Mucosa of rectum (tissue), 2 donors: ENCODE measurements around the gene GRM1.

Experiments
- H3K27ac ChIP-seq, 2 donors: one replicate each; pipeline ENCODE4 v1.7.0; 2013; ENCODE audit warnings: inconsistent platforms in 2 of 2, low read depth in 2 of 2, low read length in 2 of 2
- H3K27me3 ChIP-seq, 2 donors: one replicate each; pipeline ENCODE4 v1.7.0; 2013; ENCODE audit warnings: low read length in 2 of 2; ENCODE audit not compliant: control insufficient read depth in 2 of 2, insufficient read depth in 2 of 2
- H3K36me3 ChIP-seq, 2 donors: one replicate each; pipeline ENCODE4 v1.7.0; 2013; ENCODE audit warnings: low read length in 2 of 2; ENCODE audit not compliant: control insufficient read depth in 2 of 2, insufficient read depth in 2 of 2
- H3K4me1 ChIP-seq, 2 donors: one replicate each; pipeline ENCODE4 v1.7.0; 2013; ENCODE audit warnings: low read length in 2 of 2, mild to moderate bottlenecking in 1 of 2; ENCODE audit not compliant: control insufficient read depth in 2 of 2, insufficient read depth in 2 of 2
- H3K4me3 ChIP-seq, 2 donors: one replicate each; pipeline ENCODE4 v1.7.0; 2013; ENCODE audit warnings: low read length in 2 of 2
- H3K9ac ChIP-seq, 2 donors: one replicate each; pipeline ENCODE4 v1.7.0; 2013; ENCODE audit warnings: low read length in 2 of 2, low read depth in 1 of 2, mild to moderate bottlenecking in 1 of 2
- H3K9me3 ChIP-seq, 2 donors: one replicate each; pipeline ENCODE4 v1.7.0; 2013; ENCODE audit warnings: low read length in 2 of 2; ENCODE audit not compliant: control insufficient read depth in 2 of 2
- donor health status: healthy.
- donor health status: Normal muscosa, but diverticular disease.

GRM1 gene

DNA sequence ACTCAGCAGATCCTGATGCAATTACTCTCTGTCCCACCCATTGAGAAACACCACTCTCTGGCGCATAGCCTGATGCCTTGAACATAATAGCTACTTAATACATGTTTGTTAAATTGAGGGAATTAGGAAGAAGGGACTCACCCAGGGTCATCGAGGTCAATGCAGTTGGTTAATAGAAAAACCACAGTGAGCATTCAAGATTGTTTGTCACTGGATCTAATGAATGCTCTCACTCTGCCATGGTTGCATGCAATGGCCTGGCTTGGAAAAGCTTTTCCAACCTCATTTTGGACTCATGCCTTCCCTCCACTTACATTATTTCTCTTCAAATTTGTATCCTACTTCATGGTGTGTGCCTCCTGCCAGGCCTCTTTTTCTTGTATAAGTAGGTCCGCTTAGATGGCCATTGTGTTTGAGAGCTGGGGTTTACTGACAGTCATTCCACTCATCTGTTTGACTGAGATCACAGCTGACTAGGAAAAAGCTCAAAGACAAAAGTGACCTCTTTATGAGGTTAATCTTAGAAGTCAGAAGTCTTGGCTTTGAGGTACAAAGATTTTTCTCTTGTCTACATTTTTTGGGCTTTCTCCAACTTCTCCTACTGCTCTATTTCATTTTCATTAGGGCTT, 360.0 kb downstream of the GRM1 start:
- H3K9ac ChIP-seq: no peak overlapping the region
- H3K4me1 ChIP-seq: no peaks in the 10 kb centered on the region
- H3K27me3 ChIP-seq: no peaks in the 10 kb centered on the region
- no peak overlapping the region for H3K27ac ChIP-seq
- no peak overlapping the region for H3K4me3 ChIP-seq
- no peaks in the 10 kb centered on the region for H3K9me3 ChIP-seq
- no peaks in the 10 kb centered on the region for H3K36me3 ChIP-seq

DNA sequence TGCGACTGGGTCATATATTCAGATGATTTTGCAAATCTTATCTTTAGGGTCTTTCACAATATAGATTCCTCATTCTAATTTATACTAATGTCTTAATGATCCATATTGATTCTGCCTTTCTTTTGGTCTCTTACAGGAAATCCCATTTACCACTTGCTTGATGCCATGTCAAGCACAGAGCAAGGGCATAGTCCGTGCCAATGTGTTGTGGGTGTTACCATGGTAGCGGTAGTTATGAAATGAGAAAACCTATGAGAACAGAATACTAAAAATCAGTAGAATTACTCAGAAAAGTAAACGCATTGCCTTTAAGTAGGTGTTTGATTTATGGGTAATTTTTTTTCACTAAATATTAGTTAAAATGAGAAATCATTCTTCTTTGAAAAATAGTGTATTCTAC, 360.9 kb downstream of the GRM1 start:
- H3K4me1 ChIP-seq: no peaks in the 10 kb centered on the region

DNA sequence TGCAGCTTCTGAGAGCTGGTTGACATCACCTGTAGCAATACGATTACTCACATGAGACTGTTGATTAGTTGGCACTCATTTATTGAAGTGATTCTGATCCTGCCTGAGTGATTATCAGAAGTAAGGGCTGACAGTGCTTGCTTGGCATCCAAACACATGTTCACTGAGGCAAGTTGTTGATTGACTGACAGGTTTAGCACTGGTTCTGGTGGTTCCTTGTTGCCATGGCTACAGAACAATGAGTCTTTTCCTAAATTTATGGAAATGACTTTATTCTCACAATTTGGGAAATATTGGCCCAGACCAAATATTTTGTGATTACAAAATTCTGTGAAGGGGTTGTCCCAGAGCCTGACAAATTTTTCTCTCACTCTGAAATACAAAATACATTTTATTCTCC, 368.8 kb downstream of the GRM1 start:
- Histone ChIP-seq H3K36me3 (no peaks in the 10 kb centered on the region), H3K9ac (no peak overlapping the region), H3K27me3 (no peaks in the 10 kb centered on the region), H3K4me1 (no peaks in the 10 kb centered on the region), H3K4me3 (no peak overlapping the region), H3K27ac (no peak overlapping the region), H3K9me3 (no peaks in the 10 kb centered on the region)

More for the DNA sequence above, 360.9 kb downstream of the GRM1 start:
- Histone ChIP-seq H3K9ac (no peak overlapping the region), H3K36me3 (no peaks in the 10 kb centered on the region), H3K27me3 (no peaks in the 10 kb centered on the region), H3K4me3 (no peak overlapping the region), H3K27ac (no peak overlapping the region), H3K9me3 (no peaks in the 10 kb centered on the region)

DNA sequence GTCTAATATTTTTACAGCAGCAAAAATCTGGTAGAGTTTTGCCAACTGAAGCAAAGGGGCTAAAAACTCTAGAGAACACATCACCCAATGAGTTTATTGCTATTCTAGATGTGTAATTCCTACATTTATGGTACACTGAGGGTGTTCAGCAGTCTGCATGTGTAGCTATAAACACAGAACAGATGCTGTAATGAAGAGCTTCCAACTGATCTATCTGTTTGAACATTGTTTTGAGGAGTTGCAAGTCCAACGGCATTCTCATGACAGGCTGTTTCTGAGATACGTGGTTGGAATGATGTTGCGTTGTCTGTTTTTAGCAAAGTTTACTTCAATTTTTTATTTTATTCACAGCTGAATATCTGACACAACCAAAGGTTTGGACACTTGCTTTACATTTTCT, 373.6 kb downstream of the GRM1 start:
- no peaks in the 10 kb centered on the region for H3K4me1 ChIP-seq
- no peak overlapping the region for H3K4me3 ChIP-seq
- no peak overlapping the region for H3K9ac ChIP-seq
- H3K9me3 ChIP-seq: no peaks in the 10 kb centered on the region
- H3K36me3 ChIP-seq: no peaks in the 10 kb centered on the region
- H3K27ac ChIP-seq: no peak overlapping the region
- no peaks in the 10 kb centered on the region for H3K27me3 ChIP-seq

DNA sequence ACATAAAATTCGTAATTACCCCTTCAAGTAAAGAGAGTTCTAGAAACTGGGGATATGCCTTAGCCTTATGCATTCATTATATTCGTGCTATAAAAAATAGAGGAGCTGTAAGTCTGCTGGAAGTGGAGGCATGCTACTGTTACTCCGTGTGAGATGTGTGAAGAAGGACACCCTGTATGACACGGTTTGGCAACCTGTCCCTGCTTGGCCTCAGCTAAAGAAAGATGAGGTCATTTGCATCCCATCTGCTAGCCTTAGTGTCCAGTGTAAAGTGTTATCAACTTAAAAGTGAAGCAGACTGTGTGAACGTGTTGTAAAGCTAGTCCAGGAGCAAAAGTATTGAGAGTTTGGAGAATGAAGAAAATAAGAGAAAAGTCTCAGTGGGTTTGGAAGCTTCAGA, 379.7 kb downstream of the GRM1 start:
- Histone ChIP-seq H3K27me3 (no peaks in the 10 kb centered on the region), H3K4me3 (no peak overlapping the region), H3K9me3 (no peaks in the 10 kb centered on the region), H3K36me3 (no peaks in the 10 kb centered on the region), H3K27ac (no peak overlapping the region), H3K4me1 (no peaks in the 10 kb centered on the region), H3K9ac (no peak overlapping the region)

DNA sequence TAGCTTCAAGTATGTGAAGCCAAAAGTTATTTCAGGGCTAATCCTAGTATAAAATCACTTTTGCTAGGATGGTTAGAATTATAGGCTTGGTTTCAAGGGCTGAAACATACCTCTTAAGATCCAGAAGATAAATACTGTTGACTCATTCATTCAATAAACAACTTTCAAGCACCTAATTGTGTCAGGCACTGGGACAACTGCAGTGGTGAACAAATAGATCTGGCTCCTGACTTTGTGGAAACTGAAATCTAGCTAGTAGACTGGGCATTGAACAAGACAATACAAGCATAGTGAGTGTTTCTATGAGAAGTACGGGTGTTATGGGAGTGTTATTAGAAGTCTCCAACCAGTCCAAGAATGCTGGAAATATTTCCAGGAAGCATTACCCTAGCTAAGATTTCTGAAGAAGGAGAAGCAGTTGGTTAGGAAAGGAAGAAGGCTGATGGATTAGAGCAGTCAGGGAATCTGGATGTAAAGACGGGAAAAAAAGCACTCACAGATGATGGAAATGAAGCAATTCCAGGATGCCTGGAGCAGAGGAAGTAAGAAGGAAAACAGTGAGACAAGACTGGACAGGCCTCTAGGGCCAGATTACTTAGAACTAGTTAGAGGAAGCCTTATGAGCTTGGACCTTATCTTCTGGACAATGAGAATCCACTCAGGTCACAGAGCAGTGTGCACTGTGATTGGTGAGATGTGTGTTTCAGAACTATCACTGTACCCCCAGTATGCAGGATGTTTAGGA, 382.2 kb downstream of the GRM1 start:
- no peak overlapping the region for H3K4me3 ChIP-seq

DNA sequence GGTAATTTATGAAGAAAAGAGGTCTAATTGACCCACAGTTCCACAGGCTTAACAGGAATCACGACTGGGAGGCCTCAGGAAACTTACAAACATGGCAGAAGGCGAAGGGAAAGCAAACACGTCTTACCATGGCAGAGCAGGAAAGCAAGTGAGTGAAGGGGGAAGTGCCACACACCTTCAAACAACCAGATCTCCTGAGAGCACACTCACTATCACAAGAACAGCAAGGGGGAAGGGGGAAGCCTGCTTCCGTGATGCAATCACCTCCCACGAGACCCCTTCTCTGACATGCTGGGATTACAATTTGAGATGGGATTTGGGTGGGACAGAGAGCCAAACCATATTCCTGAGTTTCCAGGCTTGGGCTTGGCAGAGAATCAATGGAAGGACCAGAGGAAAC, 390.7 kb downstream of the GRM1 start:
- H3K36me3 ChIP-seq: no peaks in the 10 kb centered on the region
- H3K4me1 ChIP-seq: no peaks in the 10 kb centered on the region
- H3K27me3 ChIP-seq: no peaks in the 10 kb centered on the region
- H3K4me3 ChIP-seq: no peak overlapping the region
- no peak overlapping the region for H3K27ac ChIP-seq
- H3K9me3 ChIP-seq: no peaks in the 10 kb centered on the region
- no peak overlapping the region for H3K9ac ChIP-seq

More for the DNA sequence above, 382.2 kb downstream of the GRM1 start:
- Histone ChIP-seq H3K4me1 (no peaks in the 10 kb centered on the region), H3K9me3 (no peaks in the 10 kb centered on the region), H3K27ac (no peak overlapping the region), H3K27me3 (no peaks in the 10 kb centered on the region), H3K9ac (no peak overlapping the region), H3K36me3 (no peaks in the 10 kb centered on the region)

DNA sequence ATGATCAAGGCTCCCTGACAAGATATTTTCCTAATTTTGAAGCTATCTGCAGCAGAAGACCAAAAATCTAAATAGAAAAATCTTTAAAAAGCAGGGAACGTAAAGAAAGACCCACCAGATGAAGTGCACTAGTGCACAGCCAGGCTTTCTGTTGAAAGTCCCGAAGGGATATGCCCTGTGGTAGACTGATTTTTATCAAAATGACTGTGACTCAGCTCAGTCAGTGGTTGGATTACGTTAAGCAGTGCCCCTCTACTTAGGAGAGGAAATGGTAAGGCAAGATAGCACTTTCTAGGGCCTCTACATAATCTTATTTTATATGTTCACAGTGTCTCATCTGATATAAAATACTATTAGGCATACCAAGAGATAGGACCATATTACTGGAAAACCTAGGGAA, 391.4 kb downstream of the GRM1 start:
- Histone ChIP-seq H3K4me1 (no peaks in the 10 kb centered on the region), H3K4me3 (no peak overlapping the region), H3K27me3 (no peaks in the 10 kb centered on the region), H3K36me3 (no peaks in the 10 kb centered on the region), H3K9me3 (no peaks in the 10 kb centered on the region), H3K9ac (no peak overlapping the region), H3K27ac (no peak overlapping the region)

DNA sequence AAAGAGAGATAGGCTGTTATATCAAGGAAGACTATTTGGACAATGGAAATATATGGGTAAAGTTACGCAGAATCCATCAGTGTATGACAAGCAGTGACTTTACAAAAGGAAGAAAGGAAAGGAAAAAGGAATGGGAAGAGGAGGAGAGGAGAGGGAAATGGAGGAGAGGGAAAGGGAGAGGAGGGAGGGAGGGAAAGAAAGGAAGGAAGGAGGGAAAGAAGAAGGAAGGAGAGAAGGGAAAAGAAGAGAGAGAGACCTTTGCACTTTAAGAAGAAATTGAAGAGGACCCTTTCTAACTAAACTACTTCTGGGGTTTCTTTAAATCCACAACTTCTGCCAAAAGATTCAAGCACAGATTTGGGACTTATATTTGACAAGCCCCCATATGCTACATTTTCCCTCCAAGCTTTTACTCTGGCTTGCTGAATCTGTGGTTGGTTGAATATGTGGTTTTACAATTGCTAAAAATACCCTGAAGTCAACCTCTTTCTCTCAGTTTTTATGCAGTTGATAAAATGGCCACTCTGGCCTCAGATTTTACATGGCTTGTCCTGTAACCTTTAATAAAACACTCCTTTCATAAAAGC, 394.0 kb downstream of the GRM1 start:
- H3K4me3 ChIP-seq: no peak overlapping the region
- no peaks in the 10 kb centered on the region for H3K36me3 ChIP-seq
- H3K4me1 ChIP-seq: no peaks in the 10 kb centered on the region
- no peak overlapping the region for H3K9ac ChIP-seq
- no peak overlapping the region for H3K27ac ChIP-seq
- H3K27me3 ChIP-seq: no peaks in the 10 kb centered on the region
- H3K9me3 ChIP-seq: no peaks in the 10 kb centered on the region

DNA sequence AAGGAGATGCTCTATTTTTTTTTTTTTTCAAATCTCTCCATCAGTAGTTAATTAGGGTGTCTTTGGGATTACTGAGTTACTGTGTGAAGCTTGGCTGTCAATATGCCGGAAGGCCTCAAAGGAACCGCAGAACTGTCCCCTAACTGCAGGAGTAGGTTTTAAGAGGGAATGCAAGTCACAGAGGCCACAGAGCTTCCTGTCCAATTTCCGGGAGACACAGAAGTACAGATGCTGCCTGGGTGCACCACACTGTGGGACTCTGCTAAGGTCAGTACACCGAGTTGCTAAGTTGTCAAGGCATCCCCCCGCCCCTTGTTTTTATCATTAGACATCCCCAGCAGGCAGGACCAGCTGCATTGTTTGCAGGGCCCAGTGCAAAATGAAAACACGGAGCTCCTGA, 394.6 kb downstream of the GRM1 start:
- Histone ChIP-seq H3K9ac (no peak overlapping the region), H3K27me3 (no peaks in the 10 kb centered on the region), H3K9me3 (no peaks in the 10 kb centered on the region), H3K27ac (no peak overlapping the region), H3K4me3 (no peak overlapping the region), H3K4me1 (no peaks in the 10 kb centered on the region), H3K36me3 (no peaks in the 10 kb centered on the region)
